Prostate gland (tissue), 2 donors: ENCODE results near the gene PDE4D. TPM values are rescaled to one million over a fixed set of nuclear protein-coding genes. Genes with fewer than 3 reads are reported as not detected.

Experiments used
- DNase-seq: peaks from one replicate; pipeline ENCODE4 v3.0.0-alpha.2; 2019; ENCODE audit warnings: low spot score
- H3K27ac ChIP-seq, 2 donors: fragments of 200-600 bp; sonication (generic); 2 replicates each; pipeline ENCODE4 v1.5.1; 2017 to 2019
- H3K27me3 ChIP-seq: fragments of 200-600 bp; sonication (generic); replicated peaks from 2 replicates; pipeline ENCODE4 v1.5.1; 2019; ENCODE audit not compliant: insufficient read depth
- H3K36me3 ChIP-seq, 2 donors: fragments of 200-600 bp; sonication (generic); 1 replicate in 1 of 2; 2 replicates in 1 of 2; pipeline versions ENCODE4 v1.5.1 to v1.8.1; 2017 to 2019
- H3K4me1 ChIP-seq: fragments of 200-600 bp; sonication (generic); replicated peaks from 2 replicates; pipeline ENCODE4 v1.5.1; 2019
- H3K4me3 ChIP-seq, 2 donors: fragments of 200-600 bp; sonication (generic); 2 replicates each; pipeline ENCODE4 v1.5.1; 2017 to 2019
- H3K9me3 ChIP-seq: fragments of 200-600 bp; sonication (generic); 2 replicates; pipeline ENCODE4 v1.5.1; 2017
- CTCF ChIP-seq, 4 experiments: fragments of 200-600 bp in 2 of 4; fragments of 450-650 bp in 2 of 4; sonication (generic) in 2 of 4; IDR thresholded peaks; 1 replicate in 3 of 4; 2 replicates in 1 of 4; pipeline ENCODE4 v1.5.1; 2016 to 2019; ENCODE audit warnings: antibody characterized with exemption in 4 of 4, mild to moderate bottlenecking in 2 of 4, moderate library complexity in 2 of 4
- POLR2A ChIP-seq: fragments of 450-650 bp; IDR thresholded peaks from one replicate; pipeline ENCODE4 v1.6.1; 2016; ENCODE audit warnings: antibody characterized with exemption, mild to moderate bottlenecking
- POLR2AphosphoS5 ChIP-seq: sonication (generic); formaldehyde crosslinking; IDR thresholded peaks from one replicate; pipeline ENCODE4 v1.6.1; 2017; ENCODE audit warnings: antibody characterized with exemption
- WGBS: methylation state at CpG from one replicate; pipeline ENCODE4 v1.1.5; 2018; 5-methylcytosine and 5-hydroxymethylcytosine counted together
- intact Hi-C: fragments of 100-400 bp; cut with DNase I; formaldehyde crosslinking; loops from one replicate; pipeline ENCODE4 v1.14.2; 2022
- total RNA-seq, 2 donors: library from RNA; depleted of rRNA; stranded (reverse); fragments of >200 nt; gene quantifications; one replicate each; pipeline ENCODE4 v1.1.0, GENCODE V29; 2016

The PDE4D gene
- total RNA-seq, 2 donors from 2014 or later: 64.2 to 75.6 TPM

- WGBS: 69% methylated on average over 2 of the region's 2 CpGs
- Histone ChIP-seq H3K9me3 (no peaks in the 10 kb centered on the region), H3K36me3 (no peaks in the 10 kb centered on the region), H3K27me3 (no peaks in the 10 kb centered on the region), H3K27ac (no peak overlapping the region), H3K4me1 (no peaks in the 10 kb centered on the region), H3K4me3 (no peak overlapping the region)
- TF ChIP-seq POLR2A (no peak), POLR2AphosphoS5 (no peak), CTCF (IDR thresholded peaks at IDR 0.05) (no peak)
- intact Hi-C loops: no loop called here
- DNase-seq: no peak
Observed at GRCh38 chr5:59823420-59823819, 70.1 kb downstream of the PDE4D start.

DNA sequence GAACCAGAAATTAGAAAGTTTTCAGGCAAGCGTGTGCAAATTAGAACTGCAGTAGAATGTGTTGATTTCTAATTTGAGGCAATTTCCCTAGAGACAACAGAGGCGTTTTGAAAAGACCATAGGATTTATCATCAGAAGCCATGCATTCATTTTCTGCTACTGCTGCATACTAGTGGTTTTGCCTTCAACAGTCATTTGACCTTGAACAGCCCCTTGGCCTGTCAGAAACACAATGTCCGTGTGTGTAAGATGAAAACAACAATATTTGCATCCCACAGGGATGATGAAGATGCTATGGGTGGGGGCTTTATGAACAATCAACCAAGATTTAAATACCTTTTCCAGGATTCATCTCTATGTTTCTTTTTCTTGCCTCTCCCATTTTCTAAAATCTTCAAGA is 73.7 kb downstream of the PDE4D start:
- no peaks in the 10 kb centered on the region for H3K4me1 ChIP-seq
- H3K9me3 ChIP-seq: no peaks in the 10 kb centered on the region
- H3K27ac ChIP-seq: no peak overlapping the region
- 82% methylated on average over 3 of the region's 3 CpGs for WGBS
- TF ChIP-seq POLR2A (no peak), POLR2AphosphoS5 (no peak), CTCF (IDR thresholded peaks at IDR 0.05) (no peak)
- DNase-seq: no peak
- H3K27me3 ChIP-seq: no peaks in the 10 kb centered on the region
- intact Hi-C loops: no loop called here
- no peak overlapping the region for H3K4me3 ChIP-seq
- no peaks in the 10 kb centered on the region for H3K36me3 ChIP-seq

- 88% methylated on average over 6 of the region's 6 CpGs for WGBS
- H3K36me3 ChIP-seq: no peaks in the 10 kb centered on the region
- no peak for TF ChIP-seq CTCF (IDR thresholded peaks at IDR 0.05)
- no peaks in the 10 kb centered on the region for H3K9me3 ChIP-seq
- intact Hi-C loops: no loop called here
- no peak for DNase-seq
- H3K27me3 ChIP-seq: no peaks in the 10 kb centered on the region
- H3K27ac ChIP-seq: no peak overlapping the region
- no peaks in the 10 kb centered on the region for H3K4me1 ChIP-seq
- H3K4me3 ChIP-seq: no peak overlapping the region
Observed at GRCh38 chr5:59817536-59817935, 76.0 kb downstream of the PDE4D start.

DNA sequence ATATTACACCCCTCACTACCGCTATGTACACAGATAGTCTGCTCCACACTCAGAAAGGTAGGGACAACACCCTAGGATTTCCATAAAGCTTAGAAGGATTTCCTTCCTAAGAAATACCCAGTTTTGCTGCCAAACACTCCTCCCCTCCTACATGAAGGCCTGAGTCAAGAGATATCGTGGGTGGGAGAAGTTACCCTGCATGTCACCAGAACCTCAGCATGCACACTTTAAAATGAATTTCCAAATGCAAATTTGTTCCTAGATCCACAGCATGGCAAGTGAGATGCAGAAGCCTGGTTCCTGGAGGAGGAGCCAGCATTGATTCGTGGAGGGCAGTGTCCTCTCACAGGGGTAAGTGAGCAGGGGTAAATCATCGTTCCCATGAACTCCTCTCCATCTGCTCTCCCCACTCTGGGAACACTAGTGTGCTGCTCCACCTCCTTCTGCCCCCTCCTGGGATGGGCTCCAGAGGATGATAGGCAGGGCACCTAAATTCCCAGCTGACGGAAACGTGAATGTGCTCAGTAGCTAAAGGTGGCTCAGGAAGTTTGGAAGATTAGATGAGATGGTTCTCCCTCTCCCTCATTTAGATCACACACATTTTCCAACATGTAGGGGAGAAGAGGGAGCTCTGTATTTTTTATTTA is 76.7 kb downstream of the PDE4D start:
- Histone ChIP-seq H3K4me1 (no peaks in the 10 kb centered on the region), H3K27ac (no peak overlapping the region), H3K36me3 (no peaks in the 10 kb centered on the region), H3K9me3 (no peaks in the 10 kb centered on the region), H3K4me3 (no peak overlapping the region), H3K27me3 (no peaks in the 10 kb centered on the region)
- TF ChIP-seq CTCF (IDR thresholded peaks at IDR 0.05) (no peak), POLR2A (no peak), POLR2AphosphoS5 (no peak)
- WGBS: 87% methylated on average over 6 of the region's 6 CpGs
- no peak for DNase-seq
- intact Hi-C loops: no loop called here

- no peak overlapping the region for H3K27ac ChIP-seq
- TF ChIP-seq POLR2AphosphoS5: no peak
- no peak for TF ChIP-seq CTCF (IDR thresholded peaks at IDR 0.05)
- TF ChIP-seq POLR2A: no peak
- DNase-seq: no peak
- intact Hi-C loops: loop anchor here (5.0 kb wide), 1 partner anchor 568 kb away; no protein-coding TSS in a partner anchor
- H3K9me3 ChIP-seq: no peaks in the 10 kb centered on the region
- no peak overlapping the region for H3K4me3 ChIP-seq
- no peaks in the 10 kb centered on the region for H3K36me3 ChIP-seq
- H3K4me1 ChIP-seq: no peaks in the 10 kb centered on the region
- WGBS: 84% methylated on average over 2 of the region's 2 CpGs
- H3K27me3 ChIP-seq: no peaks in the 10 kb centered on the region
Observed at GRCh38 chr5:59814537-59814872, 79.0 kb downstream of the PDE4D start.
